Activated CD8-positive, alpha-beta T cell treated with anti-CD3 and anti-CD28 coated beads for 36 hours (primary cell): ENCODE data around the gene PTPRD. TPM values are rescaled to one million over a fixed set of nuclear protein-coding genes. Genes with fewer than 3 reads are reported as not detected.
"Not testable (repeated sequence)": the region's sequence is repeated elsewhere in the genome, so short reads cannot be mapped to it uniquely, and the experiment has no call there.

Experiments used
- ATAC-seq: fragments of 200-7000 bp; cut with Tn5 transposase; one replicate; pipeline ENCODE4 v1.10.0; 2021; ENCODE audit warnings: mild to moderate bottlenecking, moderate library complexity
- CTCF ChIA-PET: fragments of 350-600 bp; sonication (Branson Sonifier 250); formaldehyde crosslinking; loops from one replicate; lab custom pipeline; 2021; ENCODE audit warnings: antibody characterized with exemption; lab: Charles Lee
- POLR2A ChIA-PET: fragments of 350-600 bp; sonication (Branson Sonifier 250); formaldehyde crosslinking; loops from one replicate; lab custom pipeline; 2021; ENCODE audit warnings: antibody characterized with exemption; lab: Charles Lee
- DNase-seq: peaks from one replicate; pipeline ENCODE4 v3.0.0-alpha.2; 2020
- H3K27ac Mint-ChIP-seq: one replicate; pipeline ENCODE4 v1.8.0; 2021; ENCODE audit warnings: mild to moderate bottlenecking, mixed read lengths
- H3K27me3 Mint-ChIP-seq: one replicate; pipeline ENCODE4 v1.8.0; 2021; ENCODE audit warnings: mixed read lengths
- H3K36me3 Mint-ChIP-seq: one replicate; pipeline ENCODE4 v1.8.0; 2021; ENCODE audit warnings: low read depth, mixed read lengths
- H3K4me1 Mint-ChIP-seq: one replicate; pipeline ENCODE4 v1.8.0; 2021; ENCODE audit warnings: low read depth, mixed read lengths
- H3K4me3 Mint-ChIP-seq: one replicate; pipeline ENCODE4 v1.8.0; 2021; ENCODE audit warnings: mild to moderate bottlenecking, moderate library complexity, mixed read lengths
- H3K9me3 Mint-ChIP-seq: one replicate; pipeline ENCODE4 v1.8.0; 2021; ENCODE audit warnings: mixed read lengths
- intact Hi-C: fragments of 100-400 bp; cut with micrococcal nuclease; formaldehyde crosslinking; loops from one replicate; pipeline ENCODE4 v1.10.0; 2022
- total RNA-seq, 2 experiments: library from RNA; stranded (reverse); gene quantifications; one replicate each; pipeline ENCODE4 v1.2.3, GENCODE V29; 2021
- TF ChIP-seq, protein P1 (sequence below): fragments of 200-600 bp; IDR thresholded peaks from one replicate; pipeline ENCODE4 v1.8.0; 2022; ENCODE audit warnings: antibody characterized with exemption, mild to moderate bottlenecking

PTPRD gene
- total RNA-seq, 2 experiments from 2014 or later: not detected

GRCh38 chr9:10366171-10366779, 246.5 kb downstream of the PTPRD start:
- intact Hi-C loops: no loop called here
- Mint-ChIP-seq H3K27me3 (no peaks in the 10 kb centered on the region), H3K4me3 (no peak overlapping the region), H3K9me3 (peaks cover 8% of the 10 kb centered on the region), H3K27ac (no peak overlapping the region), H3K36me3 (no peaks in the 10 kb centered on the region), H3K4me1 (no peaks in the 10 kb centered on the region)
- ATAC-seq: no peak
- ChIA-PET CTCF (no interaction called here), POLR2A (no interaction called here)
- DNase-seq: no peak
- TF ChIP-seq, protein P1, sequence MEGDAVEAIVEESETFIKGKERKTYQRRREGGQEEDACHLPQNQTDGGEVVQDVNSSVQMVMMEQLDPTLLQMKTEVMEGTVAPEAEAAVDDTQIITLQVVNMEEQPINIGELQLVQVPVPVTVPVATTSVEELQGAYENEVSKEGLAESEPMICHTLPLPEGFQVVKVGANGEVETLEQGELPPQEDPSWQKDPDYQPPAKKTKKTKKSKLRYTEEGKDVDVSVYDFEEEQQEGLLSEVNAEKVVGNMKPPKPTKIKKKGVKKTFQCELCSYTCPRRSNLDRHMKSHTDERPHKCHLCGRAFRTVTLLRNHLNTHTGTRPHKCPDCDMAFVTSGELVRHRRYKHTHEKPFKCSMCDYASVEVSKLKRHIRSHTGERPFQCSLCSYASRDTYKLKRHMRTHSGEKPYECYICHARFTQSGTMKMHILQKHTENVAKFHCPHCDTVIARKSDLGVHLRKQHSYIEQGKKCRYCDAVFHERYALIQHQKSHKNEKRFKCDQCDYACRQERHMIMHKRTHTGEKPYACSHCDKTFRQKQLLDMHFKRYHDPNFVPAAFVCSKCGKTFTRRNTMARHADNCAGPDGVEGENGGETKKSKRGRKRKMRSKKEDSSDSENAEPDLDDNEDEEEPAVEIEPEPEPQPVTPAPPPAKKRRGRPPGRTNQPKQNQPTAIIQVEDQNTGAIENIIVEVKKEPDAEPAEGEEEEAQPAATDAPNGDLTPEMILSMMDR: peak; percentile 62

- Mint-ChIP-seq H3K9me3 (peaks cover 2% of the 10 kb centered on the region), H3K4me1 (no peaks in the 10 kb centered on the region), H3K4me3 (no peak overlapping the region), H3K36me3 (no peaks in the 10 kb centered on the region), H3K27ac (no peak overlapping the region), H3K27me3 (no peaks in the 10 kb centered on the region)
- CTCF ChIA-PET: no interaction called here
- TF ChIP-seq, protein P1: no peak
- ATAC-seq (no peak), DNase-seq (no peak)
- POLR2A ChIA-PET: no interaction called here
- intact Hi-C loops: no loop called here
Observed at GRCh38 chr9:10354591-10354990, 258.2 kb downstream of the PTPRD start.

GRCh38 chr9:10345621-10346020, 267.2 kb downstream of the PTPRD start:
- H3K27ac Mint-ChIP-seq, H3K4me3 Mint-ChIP-seq, H3K27me3 Mint-ChIP-seq, DNase-seq, H3K36me3 Mint-ChIP-seq, intact Hi-C loops, ATAC-seq, CTCF ChIA-PET, H3K4me1 Mint-ChIP-seq: not testable (repeated sequence)
- POLR2A ChIA-PET: interaction anchor here (1.3 kb wide), 1 partner anchor 9 kb away, joined by 4 read pairs; no protein-coding TSS in a partner anchor
- peaks cover 15% of the 10 kb centered on the region for H3K9me3 Mint-ChIP-seq

DNA sequence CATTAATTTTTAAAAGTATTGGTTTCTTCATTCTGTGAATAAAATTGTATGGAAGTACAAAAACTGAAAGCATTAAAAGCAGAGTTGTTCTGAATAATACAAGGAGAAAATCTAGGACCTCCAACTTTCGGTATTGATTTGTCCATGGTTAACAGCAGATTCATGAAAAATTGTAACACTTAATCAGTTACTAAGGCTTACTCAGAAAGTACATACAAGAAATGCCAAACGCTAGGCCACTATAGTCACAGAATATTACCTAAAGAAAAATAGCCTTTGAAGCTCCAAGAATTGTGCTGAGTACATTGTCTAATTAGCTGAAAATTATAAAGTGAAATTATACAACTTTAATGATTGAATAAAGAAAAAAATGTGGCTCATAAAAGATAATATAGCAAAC, 271.7 kb downstream of the PTPRD start:
- TF ChIP-seq, protein P1: no peak

DNA sequence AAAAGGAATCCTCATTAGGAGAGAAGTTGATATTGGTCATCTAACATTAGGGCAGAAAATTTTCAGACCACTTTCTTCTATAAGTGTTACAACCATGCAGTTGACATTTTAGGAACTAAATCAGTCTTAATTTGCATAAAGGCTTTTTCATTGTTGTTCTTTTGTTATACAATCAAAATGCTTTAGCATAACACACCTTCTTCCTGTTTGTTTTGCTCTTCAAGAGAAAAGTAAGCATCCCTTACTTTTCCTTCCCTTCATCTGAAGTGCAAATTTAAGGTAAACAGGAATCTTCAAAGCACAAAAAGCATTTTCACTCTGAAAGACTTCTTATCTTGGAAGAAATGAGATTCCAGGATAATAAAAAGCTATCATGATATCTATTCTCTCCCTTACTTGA, 273.6 kb downstream of the PTPRD start:
- intact Hi-C loops: no loop called here
- TF ChIP-seq, protein P1: no peak
- DNase-seq: no peak
- H3K4me3 Mint-ChIP-seq: no peak overlapping the region
- peaks cover 20% of the 10 kb centered on the region for H3K9me3 Mint-ChIP-seq
- H3K27ac Mint-ChIP-seq: no peak overlapping the region
- CTCF ChIA-PET: no interaction called here
- no peak for ATAC-seq
- no peaks in the 10 kb centered on the region for H3K4me1 Mint-ChIP-seq
- no peaks in the 10 kb centered on the region for H3K36me3 Mint-ChIP-seq
- no peaks in the 10 kb centered on the region for H3K27me3 Mint-ChIP-seq
- POLR2A ChIA-PET: no interaction called here

More for the DNA sequence above, 271.7 kb downstream of the PTPRD start:
- DNase-seq (no peak), ATAC-seq (no peak)
- H3K27me3 Mint-ChIP-seq: no peaks in the 10 kb centered on the region
- no peaks in the 10 kb centered on the region for H3K36me3 Mint-ChIP-seq
- H3K27ac Mint-ChIP-seq: no peak overlapping the region
- no peak overlapping the region for H3K4me3 Mint-ChIP-seq
- ChIA-PET POLR2A (no interaction called here), CTCF (no interaction called here)
- no peaks in the 10 kb centered on the region for H3K4me1 Mint-ChIP-seq
- H3K9me3 Mint-ChIP-seq: peaks cover 21% of the 10 kb centered on the region
- intact Hi-C loops: no loop called here
